ENCODE results near the gene KNDC1. TPM values are rescaled to one million over a fixed set of nuclear protein-coding genes. Genes with fewer than 3 reads are reported as not detected.

KNDC1 gene
- total RNA-seq, 1 experiment from 2014 or later, result 15.7 TPM

DNA sequence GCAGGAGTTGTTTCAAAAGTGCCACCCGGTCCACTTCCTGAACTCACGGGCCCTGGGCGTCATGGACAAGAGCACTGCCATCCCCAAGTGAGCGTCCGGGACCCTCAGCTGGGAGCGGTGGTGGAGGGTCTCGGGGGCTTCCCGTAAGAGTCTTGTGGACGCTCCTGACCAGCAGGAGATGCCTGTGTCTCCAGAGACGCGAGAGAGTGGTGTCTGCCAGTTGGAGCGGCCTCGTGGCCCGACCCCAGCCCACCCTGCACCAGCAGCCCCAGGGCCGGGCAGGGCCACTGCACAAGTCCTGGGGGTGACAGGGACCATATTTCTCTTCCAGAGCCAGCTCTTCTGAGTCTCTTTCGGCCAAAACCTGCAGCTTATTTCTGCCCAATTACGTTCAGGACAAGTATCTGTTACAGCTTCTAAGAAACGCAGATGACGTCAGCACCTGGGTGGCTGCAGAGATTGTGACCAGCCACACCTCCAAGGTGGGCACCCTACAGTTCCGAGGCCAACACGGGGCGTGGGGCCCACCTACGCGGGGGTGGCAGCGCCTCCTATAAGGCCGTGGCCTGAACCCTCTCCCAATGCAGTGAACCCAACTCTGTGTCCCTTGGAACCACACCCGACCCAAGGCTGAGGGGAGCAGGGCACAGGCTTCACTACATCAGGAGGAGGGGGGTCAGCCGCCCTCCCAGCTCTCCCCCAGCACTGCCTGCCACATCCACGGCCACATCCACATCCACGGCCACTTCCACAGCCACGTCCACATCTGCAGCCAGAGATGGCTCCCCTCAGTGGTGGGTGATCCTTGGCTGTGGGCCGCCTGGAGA is 53.8 kb downstream of the KNDC1 start:
- peaks cover 3% of the 10 kb centered on the region for H3K27me3 Mint-ChIP-seq (ENCODE audit: low read depth)
- H3K4me2 ChIP-seq (ENCODE audit: insufficient read depth, insufficient read length, low read length), result no peak overlapping the region
- TF ChIP-seq, protein P1, sequence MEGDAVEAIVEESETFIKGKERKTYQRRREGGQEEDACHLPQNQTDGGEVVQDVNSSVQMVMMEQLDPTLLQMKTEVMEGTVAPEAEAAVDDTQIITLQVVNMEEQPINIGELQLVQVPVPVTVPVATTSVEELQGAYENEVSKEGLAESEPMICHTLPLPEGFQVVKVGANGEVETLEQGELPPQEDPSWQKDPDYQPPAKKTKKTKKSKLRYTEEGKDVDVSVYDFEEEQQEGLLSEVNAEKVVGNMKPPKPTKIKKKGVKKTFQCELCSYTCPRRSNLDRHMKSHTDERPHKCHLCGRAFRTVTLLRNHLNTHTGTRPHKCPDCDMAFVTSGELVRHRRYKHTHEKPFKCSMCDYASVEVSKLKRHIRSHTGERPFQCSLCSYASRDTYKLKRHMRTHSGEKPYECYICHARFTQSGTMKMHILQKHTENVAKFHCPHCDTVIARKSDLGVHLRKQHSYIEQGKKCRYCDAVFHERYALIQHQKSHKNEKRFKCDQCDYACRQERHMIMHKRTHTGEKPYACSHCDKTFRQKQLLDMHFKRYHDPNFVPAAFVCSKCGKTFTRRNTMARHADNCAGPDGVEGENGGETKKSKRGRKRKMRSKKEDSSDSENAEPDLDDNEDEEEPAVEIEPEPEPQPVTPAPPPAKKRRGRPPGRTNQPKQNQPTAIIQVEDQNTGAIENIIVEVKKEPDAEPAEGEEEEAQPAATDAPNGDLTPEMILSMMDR (conservative IDR thresholded peaks at IDR 0.05), result no peak

More for the DNA sequence above, 53.8 kb downstream of the KNDC1 start:
- Histone ChIP-seq H2BK5ac (ENCODE audit: insufficient read length, low read length) (no peak overlapping the region), H2AK5ac (ENCODE audit: insufficient read length, low read length) (no peak overlapping the region), H3K23ac (ENCODE audit: insufficient read length, low read depth, low read length) (no peak overlapping the region), H3K27me3 (ENCODE audit: insufficient read depth, low read length) (no peaks in the 10 kb centered on the region), H3K18ac (ENCODE audit: insufficient read length, low read depth, low read length) (no peak overlapping the region), H3K56ac (ENCODE audit: insufficient read length, low read depth, low read length) (no peak overlapping the region), H3K23me2 (ENCODE audit: insufficient read length, low read depth, low read length, poor library complexity, severe bottlenecking) (no peaks in the 10 kb centered on the region), H4K5ac (ENCODE audit: insufficient read length, low read depth, low read length) (no peak overlapping the region), H3T11ph (ENCODE audit: low read length) (no peak overlapping the region), H2AFZ (ENCODE audit: low read length) (no peak overlapping the region), H3K4ac (ENCODE audit: low read depth, low read length) (no peak overlapping the region), H3K4me1 (ENCODE audit: insufficient read depth, low read length) (no peaks in the 10 kb centered on the region), H2BK120ac (ENCODE audit: low read depth, low read length, poor library complexity, severe bottlenecking) (no peak overlapping the region), H2BK20ac (ENCODE audit: low read depth, low read length, poor library complexity, severe bottlenecking) (no peak overlapping the region), H4K91ac (ENCODE audit: insufficient read length, low read depth, low read length) (no peak overlapping the region), H2BK12ac (ENCODE audit: insufficient read length, low read depth, low read length) (no peak overlapping the region), H3K79me2 (ENCODE audit: insufficient read depth, low read length) (no peaks in the 10 kb centered on the region), H2BK15ac (ENCODE audit: low read depth, low read length) (no peak overlapping the region), H4K20me1 (ENCODE audit: control insufficient read depth, insufficient read depth, insufficient read length) (no peaks in the 10 kb centered on the region), H3K14ac (ENCODE audit: insufficient read depth, low read length) (no peak overlapping the region), H4K8ac (replicated peaks; ENCODE audit: insufficient read length, low read depth, low read length) (no peak overlapping the region), H3K27ac (ENCODE audit: insufficient read length, low read depth, low read length) (no peak overlapping the region), H3K79me1 (ENCODE audit: insufficient read depth, low read depth, low read length, poor library complexity, severe bottlenecking) (no peaks in the 10 kb centered on the region), H3K9ac (ENCODE audit: extremely low read depth, insufficient read length, low read length) (no peak overlapping the region), H3K9me3 (ENCODE audit: control insufficient read depth, low read depth, low read length) (no peaks in the 10 kb centered on the region)
- no peak for DNase-seq
- peaks cover 2 to 5% of the 10 kb centered on the region in 2 experiments; a peak in 2 of 5 replicates for H3K9me3 Mint-ChIP-seq
- no CpG with 5 or more reads among the region's 32 CpGs for WGBS (ENCODE audit: extremely low coverage, insufficient read length, low lambda C conversion rate)
- H3K27ac Mint-ChIP-seq, result no peak overlapping the region
- no peak overlapping the region for H3K4me3 Mint-ChIP-seq
- H3K36me3 Mint-ChIP-seq (ENCODE audit: insufficient read depth in 1 of 3, low read depth in 3 of 3), result peaks cover 2 to 20% (median 12%) of the 10 kb centered on the region in 3 experiments; a peak in 5 of 7 replicates
- H3K4me1 Mint-ChIP-seq, result peaks cover 7 to 10% of the 10 kb centered on the region in 2 experiments

Measured in H9 (cell line).